ENCODE measurements around the gene C1QTNF9. TPM values are rescaled to one million over a fixed set of nuclear protein-coding genes. Genes with fewer than 3 reads are reported as not detected.
A peak's percentile ranks its signal among the peaks of the same experiment; 100 is the strongest.

Gene C1QTNF9
- total and polyA plus RNA-seq, 8 donors, result 0.08 to 2.3 (median 0.31) TPM; not detected in 4

GRCh38 chr13:24273926-24274325 is 35.5 kb upstream of the C1QTNF9 start:
- no peak for DNase-seq
- 88 to 95% (median 93%) methylated on average over 7 of the region's 7 CpGs for WGBS, 5 donors
- intact Hi-C loops (cut with DNase I; ENCODE audit: low total_unique reads), result no loop called here
- Histone ChIP-seq H3K27ac (peak overlapping the region in 2 of 5 donors; percentile 3 to 59), H3K27me3 (no peaks in the 10 kb centered on the region), H3K4me3 (no peak overlapping the region), H3K36me3 (no peaks in the 10 kb centered on the region), H3K9me3 (no peaks in the 10 kb centered on the region), H3K4me1 (peaks cover 27 to 62% (median 44%) of the 10 kb centered on the region in 4 donors)
- TF ChIP-seq EP300 (IDR thresholded peaks at IDR 0.05) (no peak), CTCF (IDR thresholded peaks at IDR 0.05) (no peak), POLR2A (IDR thresholded peaks at IDR 0.05) (no peak), POLR2AphosphoS5 (IDR thresholded peaks at IDR 0.05) (no peak)

GRCh38 chr13:24274452-24275021 is 34.8 kb upstream of the C1QTNF9 start:
- peak overlapping the region in 3 of 5 donors; percentile 3 to 59 (median 7) for H3K27ac ChIP-seq
- no peak overlapping the region for H3K4me3 ChIP-seq
- TF ChIP-seq POLR2AphosphoS5 (IDR thresholded peaks at IDR 0.05), result no peak
- intact Hi-C loops (cut with DNase I; ENCODE audit: low total_unique reads), result no loop called here
- H3K36me3 ChIP-seq, result no peaks in the 10 kb centered on the region
- peaks cover 27 to 62% (median 42%) of the 10 kb centered on the region in 4 donors for H3K4me1 ChIP-seq
- H3K27me3 ChIP-seq, result no peaks in the 10 kb centered on the region
- H3K9me3 ChIP-seq, result no peaks in the 10 kb centered on the region
- DNase-seq, result peak; percentile 40 to 74
- WGBS, 5 donors, result 44 to 68% (median 55%) methylated on average over 6 of the region's 6 CpGs

- H3K4me3 ChIP-seq, result no peak overlapping the region
- peak overlapping the region in 2 of 5 donors; percentile 3 to 59 for H3K27ac ChIP-seq
- H3K27me3 ChIP-seq, result no peaks in the 10 kb centered on the region
- peak in 1 of 2 donors; percentile 9 for DNase-seq
- intact Hi-C loops (cut with DNase I; ENCODE audit: low total_unique reads), result no loop called here
- H3K9me3 ChIP-seq, result no peaks in the 10 kb centered on the region
- TF ChIP-seq POLR2A (IDR thresholded peaks at IDR 0.05) (no peak), POLR2AphosphoS5 (IDR thresholded peaks at IDR 0.05) (no peak), CTCF (IDR thresholded peaks at IDR 0.05) (no peak), EP300 (IDR thresholded peaks at IDR 0.05) (no peak)
- H3K36me3 ChIP-seq, result peaks cover 0 to 3% (median 0%) of the 10 kb centered on the region in 4 donors
- H3K4me1 ChIP-seq, result peaks cover 27 to 57% (median 40%) of the 10 kb centered on the region in 4 donors
Observed at GRCh38 chr13:24275041-24275440, 34.3 kb upstream of the C1QTNF9 start.

- Histone ChIP-seq H3K27me3 (no peaks in the 10 kb centered on the region), H3K27ac (no peak overlapping the region), H3K4me3 (no peak overlapping the region), H3K9me3 (no peaks in the 10 kb centered on the region), H3K4me1 (peaks cover 18 to 54% (median 37%) of the 10 kb centered on the region in 4 donors), H3K36me3 (peaks cover 0 to 16% (median 5%) of the 10 kb centered on the region in 4 donors)
- intact Hi-C loops (cut with DNase I; ENCODE audit: low total_unique reads), result no loop called here
- 70 to 83% (median 73%) methylated on average over 2 of the region's 2 CpGs for WGBS, 5 donors
- no peak for TF ChIP-seq EP300 (IDR thresholded peaks at IDR 0.05)
- peak in 1 of 2 donors; percentile 47 for DNase-seq
Observed at GRCh38 chr13:24276306-24276705, 33.1 kb upstream of the C1QTNF9 start.

- Histone ChIP-seq H3K27me3 (no peaks in the 10 kb centered on the region), H3K4me3 (no peak overlapping the region), H3K4me1 (peaks cover 12 to 54% (median 33%) of the 10 kb centered on the region in 4 donors), H3K9me3 (no peaks in the 10 kb centered on the region), H3K27ac (no peak overlapping the region), H3K36me3 (peaks cover 0 to 21% (median 8%) of the 10 kb centered on the region in 4 donors)
- no peak for TF ChIP-seq POLR2A (IDR thresholded peaks at IDR 0.05)
- TF ChIP-seq POLR2AphosphoS5 (IDR thresholded peaks at IDR 0.05), result no peak
- no peak for TF ChIP-seq EP300 (IDR thresholded peaks at IDR 0.05)
- no peak for TF ChIP-seq CTCF (IDR thresholded peaks at IDR 0.05)
- intact Hi-C loops (cut with DNase I; ENCODE audit: low total_unique reads), result no loop called here
- DNase-seq, result peak in 1 of 2 donors; percentile 24
- 90 to 99% (median 95%) methylated on average over 13 of the region's 13 CpGs for WGBS, 5 donors
Observed at GRCh38 chr13:24276861-24277260, 32.5 kb upstream of the C1QTNF9 start.
